GM08714 (cell line): ENCODE measurements around the gene SLC22A8.
"Not testable (repeated sequence)": the region's sequence is repeated elsewhere in the genome, so short reads cannot be mapped to it uniquely, and the experiment has no call there.

ENCODE experiments used
- H3K4me3 ChIP-seq: fragments of 200-500 bp; sonication (Bioruptor generic); 2 replicates; pipeline ENCODE4 v1.5.1; 2014; ENCODE audit warnings: mild to moderate bottlenecking, low read length, inconsistent platforms
- ZNF274 ChIP-seq: IDR thresholded peaks from 2 replicates; pipeline ENCODE4 v1.6.1; 2012; ENCODE audit warnings: mild to moderate bottlenecking, low read depth, low read length

The SLC22A8 gene

GRCh38 chr11:62974848-62975522 lies 40.7 kb downstream of the SLC22A8 start:
- TF ChIP-seq ZNF274, result no peak
- no peak overlapping the region for H3K4me3 ChIP-seq

GRCh38 chr11:62965574-62965973 lies 50.1 kb downstream of the SLC22A8 start:
- no peak overlapping the region for H3K4me3 ChIP-seq
- no peak for TF ChIP-seq ZNF274

- TF ChIP-seq ZNF274, result no peak
- no peak overlapping the region for H3K4me3 ChIP-seq
These were observed 53.2 kb downstream of the SLC22A8 start for GRCh38 chr11:62962391-62962790.

GRCh38 chr11:62961017-62961570 lies 54.5 kb downstream of the SLC22A8 start:
- no peak for TF ChIP-seq ZNF274
- no peak overlapping the region for H3K4me3 ChIP-seq

GRCh38 chr11:62959422-62959980 lies 56.1 kb downstream of the SLC22A8 start:
- TF ChIP-seq ZNF274, result no peak
- H3K4me3 ChIP-seq, result no peak overlapping the region

- TF ChIP-seq ZNF274, result no peak
These were observed 56.9 kb downstream of the SLC22A8 start for GRCh38 chr11:62958547-62959421.

GRCh38 chr11:62957147-62957546 lies 58.5 kb downstream of the SLC22A8 start:
- H3K4me3 ChIP-seq, result no peak overlapping the region
- no peak for TF ChIP-seq ZNF274

More at GRCh38 chr11:62958547-62959421, 56.9 kb downstream of the SLC22A8 start:
- H3K4me3 ChIP-seq, result no peak overlapping the region

GRCh38 chr11:62954478-62954877 lies 61.2 kb downstream of the SLC22A8 start:
- H3K4me3 ChIP-seq, result no peak overlapping the region
- TF ChIP-seq ZNF274, result no peak

GRCh38 chr11:62953811-62954210 lies 61.8 kb downstream of the SLC22A8 start:
- TF ChIP-seq ZNF274, result no peak
- H3K4me3 ChIP-seq, result no peak overlapping the region

GRCh38 chr11:62948765-62949320 lies 66.8 kb downstream of the SLC22A8 start:
- TF ChIP-seq ZNF274, result no peak

GRCh38 chr11:62945538-62945937 lies 70.1 kb downstream of the SLC22A8 start:
- H3K4me3 ChIP-seq, result not testable (repeated sequence)

More at GRCh38 chr11:62948765-62949320, 66.8 kb downstream of the SLC22A8 start:
- no peak overlapping the region for H3K4me3 ChIP-seq
